PC-9 (cell line): ENCODE measurements around the gene COX5A. TPM values are rescaled to one million over a fixed set of nuclear protein-coding genes. Genes with fewer than 3 reads are reported as not detected.
"Not testable (repeated sequence)": the region's sequence is repeated elsewhere in the genome, so short reads cannot be mapped to it uniquely, and the experiment has no call there.

Experiments used
- BruUV-seq: library from RNA; stranded (reverse); fragments of 400-500 nt; replicated peaks from 2 replicates; lab custom pipeline; 2021; lab: Mats Ljungman, UMichigan
- CTCF ChIA-PET: fragments of 300-600 bp; sonication (Branson Sonifier 250); formaldehyde crosslinking; loops from one replicate; lab custom pipeline; 2022; ENCODE audit warnings: antibody characterized with exemption; lab: Charles Lee
- POLR2A ChIA-PET: fragments of 300-600 bp; sonication (Branson Sonifier 250); formaldehyde crosslinking; loops from one replicate; lab custom pipeline; 2022; ENCODE audit warnings: antibody characterized with exemption; ENCODE audit not compliant: unreplicated experiment; lab: Charles Lee
- DNase-seq, 2 experiments: peaks; one replicate each; pipeline versions ENCODE4 v3.0.0 to v3.0.0-alpha.2; 2015 to 2022; ENCODE audit warnings: mixed read lengths in 1 of 2
- H2AFZ ChIP-seq: fragments of 200-600 bp; sonication (generic); 2 replicates; pipeline ENCODE4 v1.8.1; 2017; ENCODE audit warnings: antibody characterized with exemption
- H3F3A ChIP-seq: fragments of 200-600 bp; sonication (generic); 2 replicates; pipeline ENCODE4 v1.8.1; 2017; ENCODE audit warnings: antibody characterized with exemption, mild to moderate bottlenecking, low read depth; ENCODE audit not compliant: insufficient read depth
- H3K27ac ChIP-seq: fragments of 200-600 bp; sonication (generic); 2 replicates; pipeline ENCODE4 v1.6.1; 2016; ENCODE audit warnings: mixed run types
- H3K27me3 ChIP-seq: fragments of 200-600 bp; sonication (generic); 2 replicates; pipeline ENCODE4 v1.6.1; 2016; ENCODE audit warnings: low read depth, mixed run types; ENCODE audit not compliant: insufficient read depth
- H3K36me3 ChIP-seq: fragments of 200-600 bp; sonication (generic); 2 replicates; pipeline ENCODE4 v1.6.1; 2016; ENCODE audit warnings: low read depth, mixed run types
- H3K4me1 ChIP-seq: fragments of 200-600 bp; sonication (generic); replicated peaks from 2 replicates; pipeline ENCODE4 v1.6.1; 2016; ENCODE audit warnings: mixed run types; ENCODE audit not compliant: insufficient read depth
- H3K4me2 ChIP-seq: fragments of 200-600 bp; sonication (generic); 2 replicates; pipeline ENCODE4 v1.6.1; 2017; ENCODE audit warnings: mixed run types
- H3K4me3 ChIP-seq: fragments of 200-600 bp; sonication (generic); 2 replicates; pipeline ENCODE4 v1.6.1; 2016; ENCODE audit warnings: mixed run types
- H3K79me2 ChIP-seq: fragments of 200-600 bp; sonication (generic); 2 replicates; pipeline ENCODE4 v1.6.1; 2017; ENCODE audit warnings: low read depth, mixed run types
- H3K9me2 ChIP-seq: fragments of 200-600 bp; sonication (generic); 2 replicates; pipeline ENCODE4 v1.8.1; 2017; ENCODE audit warnings: mild to moderate bottlenecking; ENCODE audit not compliant: insufficient read depth
- H3K9me3 ChIP-seq: fragments of 200-600 bp; sonication (generic); 2 replicates; pipeline ENCODE4 v1.8.1; 2016; ENCODE audit warnings: low read depth; ENCODE audit not compliant: insufficient read depth
- H4K20me1 ChIP-seq: fragments of 200-600 bp; sonication (generic); 2 replicates; pipeline ENCODE4 v1.8.1; 2017; ENCODE audit not compliant: insufficient read depth
- EZH2 ChIP-seq: fragments of 200-600 bp; sonication (generic); IDR thresholded peaks from 2 replicates; pipeline ENCODE4 v1.8.0; 2017; ENCODE audit warnings: antibody characterized with exemption, low read depth
- intact Hi-C: fragments of 100-400 bp; cut with micrococcal nuclease; formaldehyde crosslinking; loops from one replicate; pipeline ENCODE4 v1.10.0; 2022; ENCODE audit not compliant: unreplicated experiment
- total RNA-seq: library from RNA; stranded (reverse); gene quantifications from 2 replicates; pipeline ENCODE4 v1.2.3, GENCODE V29; 2021
- TF ChIP-seq, protein P1 (sequence below): fragments of 200-600 bp; sonication (generic); conservative IDR thresholded peaks from 2 replicates; pipeline ENCODE4 v1.6.1; 2017; ENCODE audit warnings: mixed run types, antibody characterized with exemption, mild to moderate bottlenecking, moderate library complexity

The COX5A gene
- total RNA-seq, 1 experiment from 2014 or later, result 247 TPM

DNA sequence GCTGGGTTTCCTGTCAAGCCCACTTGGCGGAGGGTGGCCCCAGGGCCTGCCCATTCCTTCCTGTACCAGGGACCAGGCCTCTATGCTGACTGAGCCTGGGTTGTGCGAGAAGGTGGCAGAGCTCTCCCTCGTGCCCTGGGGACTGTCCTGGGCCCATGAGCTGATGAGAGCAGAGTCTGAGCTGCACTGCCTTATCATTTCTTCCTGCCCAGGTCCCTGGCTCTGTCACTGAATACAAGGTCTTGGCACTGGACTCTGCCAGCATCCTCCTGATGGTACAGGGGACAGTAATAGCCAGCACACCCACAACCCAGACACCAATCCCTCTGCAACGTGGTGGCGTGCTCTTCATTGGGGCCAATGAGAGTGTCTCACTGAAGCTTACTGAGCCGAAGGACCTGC lies 40.6 kb downstream of the COX5A start:
- Histone ChIP-seq H3K79me2 (no peaks in the 10 kb centered on the region), H3K27ac (no peak overlapping the region), H3K4me2 (no peak overlapping the region), H4K20me1 (no peaks in the 10 kb centered on the region), H3F3A (peaks cover 21% of the 10 kb centered on the region; the same call in 1 of the 2 replicates), H3K4me3 (no peak overlapping the region), H3K27me3 (no peaks in the 10 kb centered on the region), H3K4me1 (peaks cover 17% of the 10 kb centered on the region), H3K9me2 (no peaks in the 10 kb centered on the region), H3K36me3 (peaks cover 4% of the 10 kb centered on the region; the same call in 1 of the 2 replicates), H2AFZ (no peak overlapping the region), H3K9me3 (no peaks in the 10 kb centered on the region)
- DNase-seq, result no peak
- intact Hi-C loops, result loop anchor here (5.0 kb wide), 1 partner anchor 40 kb away; no protein-coding TSS in a partner anchor
- ChIA-PET POLR2A (no interaction called here), CTCF (no interaction called here)
- TF ChIP-seq EZH2, result no peak
- TF ChIP-seq, protein P1, sequence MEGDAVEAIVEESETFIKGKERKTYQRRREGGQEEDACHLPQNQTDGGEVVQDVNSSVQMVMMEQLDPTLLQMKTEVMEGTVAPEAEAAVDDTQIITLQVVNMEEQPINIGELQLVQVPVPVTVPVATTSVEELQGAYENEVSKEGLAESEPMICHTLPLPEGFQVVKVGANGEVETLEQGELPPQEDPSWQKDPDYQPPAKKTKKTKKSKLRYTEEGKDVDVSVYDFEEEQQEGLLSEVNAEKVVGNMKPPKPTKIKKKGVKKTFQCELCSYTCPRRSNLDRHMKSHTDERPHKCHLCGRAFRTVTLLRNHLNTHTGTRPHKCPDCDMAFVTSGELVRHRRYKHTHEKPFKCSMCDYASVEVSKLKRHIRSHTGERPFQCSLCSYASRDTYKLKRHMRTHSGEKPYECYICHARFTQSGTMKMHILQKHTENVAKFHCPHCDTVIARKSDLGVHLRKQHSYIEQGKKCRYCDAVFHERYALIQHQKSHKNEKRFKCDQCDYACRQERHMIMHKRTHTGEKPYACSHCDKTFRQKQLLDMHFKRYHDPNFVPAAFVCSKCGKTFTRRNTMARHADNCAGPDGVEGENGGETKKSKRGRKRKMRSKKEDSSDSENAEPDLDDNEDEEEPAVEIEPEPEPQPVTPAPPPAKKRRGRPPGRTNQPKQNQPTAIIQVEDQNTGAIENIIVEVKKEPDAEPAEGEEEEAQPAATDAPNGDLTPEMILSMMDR, result no peak
- BruUV-seq, result no TSS peak

DNA sequence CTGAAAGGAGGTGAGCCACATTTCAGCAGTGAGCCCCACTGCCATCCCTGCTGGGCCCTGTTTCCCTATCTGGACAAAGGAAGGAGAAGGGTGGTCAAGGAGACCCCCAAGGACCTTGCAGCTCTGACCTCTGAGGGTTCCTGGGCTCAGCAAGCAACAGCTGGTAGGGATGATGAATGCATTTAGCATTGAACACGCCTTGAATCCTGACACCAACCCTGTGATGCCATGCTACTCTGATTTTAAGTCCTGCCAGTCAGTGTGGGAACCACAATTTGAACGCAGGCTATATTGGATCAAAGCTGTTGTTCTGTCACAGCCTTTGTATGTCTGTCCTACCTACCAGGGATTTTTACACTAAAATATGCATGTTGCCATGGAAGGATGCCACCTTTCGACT lies 41.6 kb downstream of the COX5A start:
- Histone ChIP-seq H3K9me2 (no peaks in the 10 kb centered on the region), H3K9me3 (no peaks in the 10 kb centered on the region), H3K79me2 (peaks cover 2% of the 10 kb centered on the region; the same call in 1 of the 2 replicates), H2AFZ (no peak overlapping the region), H3K27me3 (no peaks in the 10 kb centered on the region), H3K4me3 (no peak overlapping the region), H3K36me3 (0 out of 2 replicates have a peak, but pooled peaks cover 4% of the 10 kb centered on the region), H3K4me1 (peaks cover 18% of the 10 kb centered on the region), H3K4me2 (no peak overlapping the region), H3F3A (peaks cover 12% of the 10 kb centered on the region; the same call in 1 of the 2 replicates), H3K27ac (no peak overlapping the region), H4K20me1 (no peaks in the 10 kb centered on the region)
- ChIA-PET POLR2A (no interaction called here), CTCF (interaction anchor here (0.5 to 0.6 kb wide), 2 partner anchors 25 to 53 kb away, joined by 4 to 5 read pairs; no protein-coding TSS in a partner anchor)
- BruUV-seq, result no TSS peak
- DNase-seq, result no peak
- intact Hi-C loops, result loop anchor here (5.0 kb wide), 1 partner anchor 39 kb away; no protein-coding TSS in a partner anchor
- TF ChIP-seq, protein P1, result no peak
- TF ChIP-seq EZH2, result no peak

DNA sequence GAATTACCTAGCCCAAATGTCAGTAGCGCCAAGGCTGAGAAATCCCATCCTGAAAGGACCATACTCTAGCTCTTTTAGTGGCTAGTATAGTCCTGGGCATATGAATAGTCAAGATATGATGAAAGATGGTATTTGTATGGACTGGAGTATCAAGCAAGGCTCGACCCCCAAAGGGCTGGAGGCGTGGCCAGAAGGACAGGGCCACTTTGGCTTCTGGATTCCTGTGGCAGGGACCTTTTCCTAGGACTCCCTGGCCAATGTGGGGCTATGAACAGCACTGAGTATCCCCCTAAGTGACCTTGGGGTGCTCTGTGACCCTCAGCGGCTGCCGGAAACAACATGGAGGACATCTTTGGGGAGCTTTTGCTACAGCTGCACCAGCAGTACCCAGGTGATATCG lies 42.0 kb downstream of the COX5A start:
- H2AFZ ChIP-seq, result no peak overlapping the region
- H4K20me1 ChIP-seq, result no peaks in the 10 kb centered on the region
- H3K36me3 ChIP-seq, result 0 out of 2 replicates have a peak, but pooled peaks cover 4% of the 10 kb centered on the region
- POLR2A ChIA-PET, result no interaction called here
- H3K9me3 ChIP-seq, result no peaks in the 10 kb centered on the region
- BruUV-seq, result no TSS peak
- H3K27ac ChIP-seq, result no peak overlapping the region
- CTCF ChIA-PET, result interaction anchor here (0.6 kb wide), 2 partner anchors 15 to 54 kb away, joined by 4 to 7 read pairs; no protein-coding TSS in a partner anchor
- no peak overlapping the region for H3K4me3 ChIP-seq
- H3K9me2 ChIP-seq, result no peaks in the 10 kb centered on the region
- TF ChIP-seq EZH2, result no peak
- TF ChIP-seq, protein P1, result no peak
- no peak overlapping the region for H3K4me2 ChIP-seq
- no peak for DNase-seq
- intact Hi-C loops, result loop anchor here (5.0 kb wide), 1 partner anchor 39 kb away; no protein-coding TSS in a partner anchor
- peaks cover 11% of the 10 kb centered on the region; the same call in 1 of the 2 replicates for H3F3A ChIP-seq
- H3K79me2 ChIP-seq, result peaks cover 7% of the 10 kb centered on the region; the same call in 1 of the 2 replicates
- no peaks in the 10 kb centered on the region for H3K27me3 ChIP-seq
- H3K4me1 ChIP-seq, result peaks cover 20% of the 10 kb centered on the region

DNA sequence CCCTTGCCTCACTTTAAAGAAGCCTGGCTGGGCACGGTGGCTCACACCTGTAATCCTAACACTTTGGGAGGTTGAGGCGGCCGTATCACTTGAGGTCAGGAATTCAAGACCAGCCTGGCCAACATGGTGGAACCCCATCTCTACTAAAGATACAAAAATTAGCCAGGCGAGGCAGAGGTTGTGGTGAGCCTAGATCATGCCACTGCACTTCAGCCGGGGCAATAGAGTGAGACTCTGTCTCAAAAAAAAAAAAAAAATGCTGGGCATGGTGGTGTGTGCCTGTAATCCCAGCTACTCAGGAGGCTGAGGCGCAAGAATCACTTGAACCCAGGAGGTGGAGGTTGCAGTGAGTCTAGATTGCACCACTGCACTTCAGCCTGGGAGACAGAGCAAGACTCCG lies 43.5 kb downstream of the COX5A start:
- Histone ChIP-seq H3K79me2 (peaks cover 14% of the 10 kb centered on the region), H3K4me1 (peaks cover 26% of the 10 kb centered on the region)
- H3K36me3 ChIP-seq, BruUV-seq, H3K27ac ChIP-seq, intact Hi-C loops, H2AFZ ChIP-seq, H3F3A ChIP-seq, POLR2A ChIA-PET, H3K4me2 ChIP-seq, H3K27me3 ChIP-seq, H3K9me2 ChIP-seq, H4K20me1 ChIP-seq, H3K4me3 ChIP-seq, H3K9me3 ChIP-seq, DNase-seq: not testable (repeated sequence)
- CTCF ChIA-PET, result interaction anchor here (0.6 to 0.7 kb wide), 5 partner anchors 19 to 101 kb away, joined by 3 to 7 read pairs (median 3); no protein-coding TSS in a partner anchor
